Esophagus muscularis mucosa (tissue), 4 donors: ENCODE data around the gene TALDO1.

Experiments used
- CTCF ChIP-seq, 3 experiments: fragments of 200-600 bp in 2 of 3; fragments of 450-650 bp in 1 of 3; sonication (generic) in 2 of 3; IDR thresholded peaks; one replicate each; pipeline ENCODE4 v1.5.1; 2017 to 2019; ENCODE audit warnings: antibody characterized with exemption in 3 of 3, mild to moderate bottlenecking in 2 of 3, moderate library complexity in 1 of 3
- EP300 ChIP-seq: sonication (generic); formaldehyde crosslinking; IDR thresholded peaks from one replicate; pipeline ENCODE4 v1.6.1; 2017; ENCODE audit warnings: antibody characterized with exemption
- POLR2A ChIP-seq: fragments of 450-650 bp; IDR thresholded peaks from one replicate; pipeline ENCODE4 v1.6.1; 2017; ENCODE audit warnings: antibody characterized with exemption, moderate library complexity, mild to moderate bottlenecking, low read depth
- POLR2AphosphoS5 ChIP-seq, 2 donors: sonication (generic); formaldehyde crosslinking; IDR thresholded peaks; one replicate each; pipeline ENCODE4 v1.6.1; 2017; ENCODE audit warnings: antibody characterized with exemption in 2 of 2

- TF ChIP-seq POLR2AphosphoS5 (IDR thresholded peaks at IDR 0.05) (no peak), EP300 (no peak), CTCF (IDR thresholded peaks at IDR 0.05) (no peak), POLR2A (no peak)
Observed at GRCh38 chr11:719214-720016, 27.8 kb upstream of the TALDO1 start.
